SK-N-DZ (cell line): ENCODE results near the gene GMPR.

Experiments
- DNase-seq: peaks from one replicate; pipeline ENCODE4 v3.0.0-alpha.2; 2015; ENCODE audit warnings: low spot score

The GMPR gene

GRCh38 chr6:16299861-16300260 lies 61.5 kb downstream of the GMPR start:
- DNase-seq: no peak

GRCh38 chr6:16301511-16301910 lies 63.1 kb downstream of the GMPR start:
- no peak for DNase-seq

GRCh38 chr6:16302721-16303552 lies 64.5 kb downstream of the GMPR start:
- DNase-seq: no peak

GRCh38 chr6:16305246-16305725 lies 66.9 kb downstream of the GMPR start:
- DNase-seq: no peak

- no peak for DNase-seq
These were observed 67.4 kb downstream of the GMPR start for GRCh38 chr6:16305788-16306187.

GRCh38 chr6:16306334-16306733 lies 67.9 kb downstream of the GMPR start:
- no peak for DNase-seq

GRCh38 chr6:16311763-16312162 lies 73.4 kb downstream of the GMPR start:
- no peak for DNase-seq

- no peak for DNase-seq
These were observed 75.3 kb downstream of the GMPR start for GRCh38 chr6:16313732-16314131.

GRCh38 chr6:16314296-16314695 lies 75.9 kb downstream of the GMPR start:
- no peak for DNase-seq

- peak; percentile 45 for DNase-seq
These were observed 78.4 kb downstream of the GMPR start for GRCh38 chr6:16316741-16317251.

GRCh38 chr6:16318538-16318937 lies 80.2 kb downstream of the GMPR start:
- DNase-seq: no peak

- no peak for DNase-seq
These were observed 80.8 kb downstream of the GMPR start for GRCh38 chr6:16318953-16319720.

- no peak for DNase-seq
These were observed 81.6 kb downstream of the GMPR start for GRCh38 chr6:16319813-16320532.

GRCh38 chr6:16320533-16321340 lies 82.3 kb downstream of the GMPR start:
- DNase-seq: no peak

GRCh38 chr6:16321341-16321710 lies 82.9 kb downstream of the GMPR start:
- DNase-seq: no peak

- DNase-seq: no peak
These were observed 83.4 kb downstream of the GMPR start for GRCh38 chr6:16321826-16322225.

GRCh38 chr6:16322666-16323312 lies 84.4 kb downstream of the GMPR start:
- peak; percentile 45 for DNase-seq

- DNase-seq: no peak
These were observed 85.8 kb downstream of the GMPR start for GRCh38 chr6:16324184-16324583.

GRCh38 chr6:16324606-16325225 lies 86.3 kb downstream of the GMPR start:
- no peak for DNase-seq

GRCh38 chr6:16326531-16326930 lies 88.1 kb downstream of the GMPR start:
- no peak for DNase-seq
